K562 (cell line): ENCODE measurements around the gene ATP5MG. TPM values are rescaled to one million over a fixed set of nuclear protein-coding genes. Genes with fewer than 3 reads are reported as not detected.

Source experiments
- FUS ChIP-seq: fragments of 200-400 bp; formaldehyde crosslinking; optimal IDR thresholded peaks from 2 replicates; pipeline ENCODE3; 2017; ENCODE audit warnings: low read depth, low read length
- HLTF ChIP-seq: fragments of 450-650 bp; IDR thresholded peaks from 2 replicates; pipeline ENCODE4 v1.6.1; 2016
- LEF1 ChIP-seq: fragments of 450-650 bp; IDR thresholded peaks from 2 replicates; pipeline ENCODE4 v1.6.1; 2016; ENCODE audit warnings: mild to moderate bottlenecking
- MCM3 ChIP-seq: fragments of 450-650 bp; IDR thresholded peaks from 2 replicates; pipeline ENCODE4 v1.6.1; 2016
- NFYB ChIP-seq: IDR thresholded peaks from 2 replicates; pipeline ENCODE4 v1.6.1; 2011; ENCODE audit warnings: mild to moderate bottlenecking, moderate library complexity; ENCODE audit not compliant: insufficient read length; ENCODE audit errors: extremely low read depth
- NR4A1 ChIP-seq, 2 experiments: fragments of 250-450 bp in 1 of 2; fragments of 450-650 bp in 1 of 2; sonication (Bioruptor Pico) in 1 of 2; IDR thresholded peaks; 2 replicates each; pipeline versions ENCODE4 v1.4.0 to v1.6.1; 2016 to 2020; ENCODE audit warnings: mild to moderate bottlenecking in 2 of 2, missing compliant biosample characterization in 1 of 2, missing genetic modification characterization in 1 of 2, moderate library complexity in 1 of 2
- SRSF9 ChIP-seq: fragments of 200-400 bp; formaldehyde crosslinking; IDR thresholded peaks from 2 replicates; pipeline ENCODE4 v1.6.1; 2017; ENCODE audit warnings: low read depth, low read length, borderline replicate concordance
- SUPT5H ChIP-seq: fragments of 450-650 bp; IDR thresholded peaks from 2 replicates; pipeline ENCODE4 v1.6.1; 2016
- TRIM28 ChIP-seq: fragments of 450-650 bp; IDR thresholded peaks from 2 replicates; pipeline ENCODE4 v1.6.1; 2017
- ZNF12 ChIP-seq: sonication (generic); formaldehyde crosslinking; IDR thresholded peaks from 2 replicates; pipeline ENCODE4 v1.4.0; 2020; ENCODE audit warnings: mild to moderate bottlenecking, missing genetic modification reagents
- ZNF124 ChIP-seq: sonication (generic); formaldehyde crosslinking; IDR thresholded peaks from 2 replicates; pipeline ENCODE4 v1.8.1; 2022; ENCODE audit warnings: missing genetic modification reagents
- ZNF695 ChIP-seq: fragments of 450-650 bp; formaldehyde crosslinking; IDR thresholded peaks from 2 replicates; pipeline ENCODE4 v1.4.0; 2020; ENCODE audit warnings: mild to moderate bottlenecking, moderate library complexity
- ZNF717 ChIP-seq: fragments of 250-450 bp; sonication (Bioruptor Pico); IDR thresholded peaks from 2 replicates; pipeline ENCODE4 v1.5.0; 2021
- polyA plus RNA-seq, 8 experiments: library from polyadenylated mRNA; depleted of rRNA in 4 of 8; stranded (reverse) in 5 of 8; unstranded in 3 of 8; fragments of >200 nt; fragmentation: Nextera tagmentation in 2 of 8; fragmentation: Illumina TruSeq in 1 of 8; extraction: Ambion mirVana in 2 of 8; extraction: Trizol in 1 of 8; gene quantifications; 2 replicates each; pipeline versions ENCODE4 v1.2.1 to v1.2.3, GENCODE V29; 2011 to 2014; ENCODE audit warnings: inconsistent platforms in 1 of 8, missing spikeins in 1 of 8
- total RNA-seq, 7 experiments: library from RNA; depleted of rRNA in 6 of 7; stranded (reverse); fragments of >200 nt in 6 of 7; fragmentation: Illumina TruSeq in 2 of 7; extraction: Trizol in 2 of 7; gene quantifications; 2 replicates each; pipeline versions ENCODE4 v1.2.1 to v1.2.3, GENCODE V29; 2011 to 2021; ENCODE audit warnings: low replicate concordance in 1 of 7
- TF ChIP-seq, protein P1 (sequence below): fragments of 250-450 bp; sonication (Bioruptor Pico); IDR thresholded peaks from 2 replicates; pipeline ENCODE4 v1.4.0; 2020; ENCODE audit warnings: mild to moderate bottlenecking, moderate library complexity, borderline replicate concordance
- TF ChIP-seq, protein P2 (sequence below), 2 experiments: fragments of 450-650 bp; formaldehyde crosslinking in 1 of 2; IDR thresholded peaks; 2 replicates each; pipeline versions ENCODE4 v1.4.0 to v1.6.1; 2014 to 2020; ENCODE audit warnings: mild to moderate bottlenecking in 2 of 2, borderline replicate concordance in 1 of 2, low read depth in 1 of 2
- TF ChIP-seq, protein P3 (sequence below): sonication (generic); formaldehyde crosslinking; IDR thresholded peaks from 2 replicates; pipeline ENCODE4 v1.8.1; 2023; ENCODE audit warnings: mild to moderate bottlenecking, missing genetic modification reagents

The ATP5MG gene
- total and polyA plus RNA-seq, 9 of the 15 experiments (the other 6 are each of a cell fraction or from before 2014, with no cell fraction given), result 301 to 2,138 (median 434) TPM

DNA sequence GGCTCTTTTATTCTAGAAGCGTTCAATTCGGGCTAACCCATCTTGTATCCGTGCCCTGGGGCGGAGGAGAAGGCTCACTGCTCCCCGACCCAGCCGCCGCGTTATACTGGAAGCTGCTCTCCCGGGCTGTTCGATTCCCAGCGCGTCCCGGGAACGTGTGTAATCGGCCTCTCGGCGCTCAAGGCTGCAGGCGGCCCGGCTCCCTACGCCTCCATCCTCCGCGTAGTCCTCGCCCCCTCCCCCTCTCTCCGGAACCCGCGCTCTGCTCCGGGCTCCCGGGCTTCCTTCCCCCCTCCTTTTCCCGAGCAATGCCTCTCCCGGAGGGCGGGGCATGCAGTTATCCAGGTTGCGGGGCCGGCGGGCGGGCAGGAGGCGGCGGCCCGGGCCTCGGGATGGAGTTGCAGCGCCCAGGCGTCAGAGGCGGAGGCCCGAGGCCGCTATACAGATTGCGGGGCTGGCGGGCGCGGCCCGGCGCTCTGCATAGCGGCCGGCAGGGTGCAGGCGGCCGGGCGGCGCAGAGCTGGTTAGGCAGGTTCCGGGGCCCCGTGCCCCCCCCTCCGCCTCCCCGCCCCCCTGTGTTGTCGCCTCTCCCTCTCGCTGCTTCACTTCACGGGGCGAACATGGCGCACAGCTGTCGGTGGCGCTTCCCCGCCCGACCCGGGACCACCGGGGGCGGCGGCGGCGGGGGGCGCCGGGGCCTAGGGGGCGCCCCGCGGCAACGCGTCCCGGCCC, 34.7 kb downstream of the ATP5MG start, which contains the start of gene KMT2A (continued):
- TF ChIP-seq, protein P1, sequence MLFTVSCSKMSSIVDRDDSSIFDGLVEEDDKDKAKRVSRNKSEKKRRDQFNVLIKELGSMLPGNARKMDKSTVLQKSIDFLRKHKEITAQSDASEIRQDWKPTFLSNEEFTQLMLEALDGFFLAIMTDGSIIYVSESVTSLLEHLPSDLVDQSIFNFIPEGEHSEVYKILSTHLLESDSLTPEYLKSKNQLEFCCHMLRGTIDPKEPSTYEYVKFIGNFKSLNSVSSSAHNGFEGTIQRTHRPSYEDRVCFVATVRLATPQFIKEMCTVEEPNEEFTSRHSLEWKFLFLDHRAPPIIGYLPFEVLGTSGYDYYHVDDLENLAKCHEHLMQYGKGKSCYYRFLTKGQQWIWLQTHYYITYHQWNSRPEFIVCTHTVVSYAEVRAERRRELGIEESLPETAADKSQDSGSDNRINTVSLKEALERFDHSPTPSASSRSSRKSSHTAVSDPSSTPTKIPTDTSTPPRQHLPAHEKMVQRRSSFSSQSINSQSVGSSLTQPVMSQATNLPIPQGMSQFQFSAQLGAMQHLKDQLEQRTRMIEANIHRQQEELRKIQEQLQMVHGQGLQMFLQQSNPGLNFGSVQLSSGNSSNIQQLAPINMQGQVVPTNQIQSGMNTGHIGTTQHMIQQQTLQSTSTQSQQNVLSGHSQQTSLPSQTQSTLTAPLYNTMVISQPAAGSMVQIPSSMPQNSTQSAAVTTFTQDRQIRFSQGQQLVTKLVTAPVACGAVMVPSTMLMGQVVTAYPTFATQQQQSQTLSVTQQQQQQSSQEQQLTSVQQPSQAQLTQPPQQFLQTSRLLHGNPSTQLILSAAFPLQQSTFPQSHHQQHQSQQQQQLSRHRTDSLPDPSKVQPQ (CRISPR knock-in tag), result no peak
- peak; percentile 53 for TF ChIP-seq SUPT5H
- peak; percentile 74 for TF ChIP-seq LEF1
- TF ChIP-seq, protein P2, sequence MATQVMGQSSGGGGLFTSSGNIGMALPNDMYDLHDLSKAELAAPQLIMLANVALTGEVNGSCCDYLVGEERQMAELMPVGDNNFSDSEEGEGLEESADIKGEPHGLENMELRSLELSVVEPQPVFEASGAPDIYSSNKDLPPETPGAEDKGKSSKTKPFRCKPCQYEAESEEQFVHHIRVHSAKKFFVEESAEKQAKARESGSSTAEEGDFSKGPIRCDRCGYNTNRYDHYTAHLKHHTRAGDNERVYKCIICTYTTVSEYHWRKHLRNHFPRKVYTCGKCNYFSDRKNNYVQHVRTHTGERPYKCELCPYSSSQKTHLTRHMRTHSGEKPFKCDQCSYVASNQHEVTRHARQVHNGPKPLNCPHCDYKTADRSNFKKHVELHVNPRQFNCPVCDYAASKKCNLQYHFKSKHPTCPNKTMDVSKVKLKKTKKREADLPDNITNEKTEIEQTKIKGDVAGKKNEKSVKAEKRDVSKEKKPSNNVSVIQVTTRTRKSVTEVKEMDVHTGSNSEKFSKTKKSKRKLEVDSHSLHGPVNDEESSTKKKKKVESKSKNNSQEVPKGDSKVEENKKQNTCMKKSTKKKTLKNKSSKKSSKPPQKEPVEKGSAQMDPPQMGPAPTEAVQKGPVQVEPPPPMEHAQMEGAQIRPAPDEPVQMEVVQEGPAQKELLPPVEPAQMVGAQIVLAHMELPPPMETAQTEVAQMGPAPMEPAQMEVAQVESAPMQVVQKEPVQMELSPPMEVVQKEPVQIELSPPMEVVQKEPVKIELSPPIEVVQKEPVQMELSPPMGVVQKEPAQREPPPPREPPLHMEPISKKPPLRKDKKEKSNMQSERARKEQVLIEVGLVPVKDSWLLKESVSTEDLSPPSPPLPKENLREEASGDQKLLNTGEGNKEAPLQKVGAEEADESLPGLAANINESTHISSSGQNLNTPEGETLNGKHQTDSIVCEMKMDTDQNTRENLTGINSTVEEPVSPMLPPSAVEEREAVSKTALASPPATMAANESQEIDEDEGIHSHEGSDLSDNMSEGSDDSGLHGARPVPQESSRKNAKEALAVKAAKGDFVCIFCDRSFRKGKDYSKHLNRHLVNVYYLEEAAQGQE (IDR thresholded peaks at IDR 0.05; ENCODE audit: borderline replicate concordance), result peak; percentile 54
- TF ChIP-seq, protein P2 (CRISPR knock-in tag; IDR thresholded peaks at IDR 0.05; ENCODE audit: low read depth), result 0 out of 2 replicates have a peak, but pooled peaks have one; percentile 80
- no peak for TF ChIP-seq SRSF9
- TF ChIP-seq TRIM28, result peak; percentile 25; the same call in 1 of the 2 replicates
- TF ChIP-seq FUS, result peak; percentile 98
- no peak for TF ChIP-seq ZNF124
- TF ChIP-seq, protein P3, sequence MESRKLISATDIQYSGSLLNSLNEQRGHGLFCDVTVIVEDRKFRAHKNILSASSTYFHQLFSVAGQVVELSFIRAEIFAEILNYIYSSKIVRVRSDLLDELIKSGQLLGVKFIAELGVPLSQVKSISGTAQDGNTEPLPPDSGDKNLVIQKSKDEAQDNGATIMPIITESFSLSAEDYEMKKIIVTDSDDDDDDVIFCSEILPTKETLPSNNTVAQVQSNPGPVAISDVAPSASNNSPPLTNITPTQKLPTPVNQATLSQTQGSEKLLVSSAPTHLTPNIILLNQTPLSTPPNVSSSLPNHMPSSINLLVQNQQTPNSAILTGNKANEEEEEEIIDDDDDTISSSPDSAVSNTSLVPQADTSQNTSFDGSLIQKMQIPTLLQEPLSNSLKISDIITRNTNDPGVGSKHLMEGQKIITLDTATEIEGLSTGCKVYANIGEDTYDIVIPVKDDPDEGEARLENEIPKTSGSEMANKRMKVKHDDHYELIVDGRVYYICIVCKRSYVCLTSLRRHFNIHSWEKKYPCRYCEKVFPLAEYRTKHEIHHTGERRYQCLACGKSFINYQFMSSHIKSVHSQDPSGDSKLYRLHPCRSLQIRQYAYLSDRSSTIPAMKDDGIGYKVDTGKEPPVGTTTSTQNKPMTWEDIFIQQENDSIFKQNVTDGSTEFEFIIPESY (CRISPR knock-in tag), result peak; percentile 81
- TF ChIP-seq ZNF717 (CRISPR knock-in tag), result no peak
- no peak for TF ChIP-seq NFYB
- TF ChIP-seq ZNF12, result no peak
- no peak for TF ChIP-seq NR4A1 (CRISPR knock-in tag; IDR thresholded peaks at IDR 0.05)
- TF ChIP-seq NR4A1 (tag; IDR thresholded peaks at IDR 0.05), result peak; percentile 74; the same call in 1 of the 2 replicates
- no peak for TF ChIP-seq ZNF695 (CRISPR knock-in tag)
- peak; percentile 86 for TF ChIP-seq HLTF
- TF ChIP-seq MCM3, result no peak
